ENCODE measurements around the gene CACNB2.

Gene CACNB2

DNA sequence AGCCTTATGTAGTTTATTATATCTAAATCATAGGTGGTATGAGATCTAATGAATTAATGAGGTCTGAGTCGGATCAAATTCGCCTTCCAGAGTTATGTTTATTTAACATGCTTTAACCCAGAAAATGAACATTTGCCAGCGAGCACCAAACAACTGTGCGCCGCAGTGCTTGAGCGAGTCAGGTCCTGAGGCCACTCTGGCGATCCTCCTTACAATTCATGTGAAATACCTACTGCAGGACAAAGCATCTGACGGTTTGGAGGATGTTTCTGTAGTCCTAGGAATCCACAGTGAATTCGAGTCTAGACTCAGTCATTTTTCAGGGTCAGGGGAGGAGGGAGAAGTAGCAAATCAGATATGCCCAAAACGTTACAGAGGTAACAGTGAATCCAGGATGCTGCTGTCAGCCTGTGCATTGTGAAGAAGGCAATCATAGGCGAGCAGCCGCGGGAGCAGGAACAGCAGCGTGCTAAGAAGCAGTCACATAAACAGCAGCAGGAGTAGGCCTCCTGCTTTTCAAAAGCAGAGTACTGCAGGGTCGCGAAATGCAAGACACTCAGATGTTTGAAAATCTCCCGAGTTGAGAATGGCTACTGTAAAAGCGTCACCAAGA lies 120.2 kb downstream of the CACNB2 start:
- TF ChIP-seq, protein P1, sequence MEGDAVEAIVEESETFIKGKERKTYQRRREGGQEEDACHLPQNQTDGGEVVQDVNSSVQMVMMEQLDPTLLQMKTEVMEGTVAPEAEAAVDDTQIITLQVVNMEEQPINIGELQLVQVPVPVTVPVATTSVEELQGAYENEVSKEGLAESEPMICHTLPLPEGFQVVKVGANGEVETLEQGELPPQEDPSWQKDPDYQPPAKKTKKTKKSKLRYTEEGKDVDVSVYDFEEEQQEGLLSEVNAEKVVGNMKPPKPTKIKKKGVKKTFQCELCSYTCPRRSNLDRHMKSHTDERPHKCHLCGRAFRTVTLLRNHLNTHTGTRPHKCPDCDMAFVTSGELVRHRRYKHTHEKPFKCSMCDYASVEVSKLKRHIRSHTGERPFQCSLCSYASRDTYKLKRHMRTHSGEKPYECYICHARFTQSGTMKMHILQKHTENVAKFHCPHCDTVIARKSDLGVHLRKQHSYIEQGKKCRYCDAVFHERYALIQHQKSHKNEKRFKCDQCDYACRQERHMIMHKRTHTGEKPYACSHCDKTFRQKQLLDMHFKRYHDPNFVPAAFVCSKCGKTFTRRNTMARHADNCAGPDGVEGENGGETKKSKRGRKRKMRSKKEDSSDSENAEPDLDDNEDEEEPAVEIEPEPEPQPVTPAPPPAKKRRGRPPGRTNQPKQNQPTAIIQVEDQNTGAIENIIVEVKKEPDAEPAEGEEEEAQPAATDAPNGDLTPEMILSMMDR (IDR thresholded peaks at IDR 0.05): no peak

DNA sequence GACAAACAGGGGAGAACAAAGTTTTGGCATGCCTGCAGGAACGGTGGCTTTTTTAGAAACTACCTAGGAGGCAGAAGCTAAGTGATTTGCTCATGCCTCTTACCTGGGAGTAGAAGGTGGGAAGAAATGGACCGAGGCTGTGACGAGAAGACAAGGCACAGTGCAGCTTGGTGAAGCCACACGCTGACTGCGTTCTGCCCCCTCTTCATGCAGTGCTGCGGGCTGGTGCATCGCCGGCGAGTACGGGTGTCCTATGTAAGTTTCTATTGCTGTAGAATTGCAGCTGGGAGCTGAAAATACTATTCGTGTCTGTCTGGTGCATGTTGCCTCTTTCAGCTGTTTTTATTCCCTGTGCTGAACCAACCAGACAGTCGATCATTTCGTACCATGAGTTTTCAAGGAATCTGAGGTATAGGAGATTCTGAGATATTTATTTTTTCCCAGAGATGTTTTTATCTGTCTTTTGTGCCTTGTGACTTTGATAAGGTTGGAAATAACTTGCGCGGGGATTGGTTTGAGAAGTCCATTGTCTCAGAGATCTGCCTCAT lies 120.9 kb downstream of the CACNB2 start:
- TF ChIP-seq, protein P1 (IDR thresholded peaks at IDR 0.05): no peak

DNA sequence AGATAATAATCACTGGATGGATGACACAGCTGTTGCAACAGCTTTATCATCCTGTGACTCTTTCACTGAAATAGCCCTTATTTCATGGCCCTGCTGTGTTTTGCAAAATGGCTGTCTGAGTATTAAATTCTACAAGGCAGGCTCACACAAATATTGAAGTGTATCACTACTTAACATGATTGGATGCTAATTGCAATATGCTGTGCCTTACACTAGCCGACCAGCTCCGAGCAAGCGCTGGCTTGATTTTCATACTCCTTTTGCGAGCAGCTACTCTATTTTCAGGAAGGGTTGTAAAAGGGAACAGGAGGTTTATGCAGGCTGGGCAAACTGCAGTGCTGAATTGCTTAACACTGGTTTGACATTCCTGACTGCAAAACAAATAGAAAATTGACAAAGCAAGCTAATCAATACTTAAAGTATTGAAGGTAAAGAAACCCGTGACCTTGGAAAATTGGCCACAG lies 121.6 kb downstream of the CACNB2 start:
- TF ChIP-seq, protein P1 (IDR thresholded peaks at IDR 0.05): no peak

DNA sequence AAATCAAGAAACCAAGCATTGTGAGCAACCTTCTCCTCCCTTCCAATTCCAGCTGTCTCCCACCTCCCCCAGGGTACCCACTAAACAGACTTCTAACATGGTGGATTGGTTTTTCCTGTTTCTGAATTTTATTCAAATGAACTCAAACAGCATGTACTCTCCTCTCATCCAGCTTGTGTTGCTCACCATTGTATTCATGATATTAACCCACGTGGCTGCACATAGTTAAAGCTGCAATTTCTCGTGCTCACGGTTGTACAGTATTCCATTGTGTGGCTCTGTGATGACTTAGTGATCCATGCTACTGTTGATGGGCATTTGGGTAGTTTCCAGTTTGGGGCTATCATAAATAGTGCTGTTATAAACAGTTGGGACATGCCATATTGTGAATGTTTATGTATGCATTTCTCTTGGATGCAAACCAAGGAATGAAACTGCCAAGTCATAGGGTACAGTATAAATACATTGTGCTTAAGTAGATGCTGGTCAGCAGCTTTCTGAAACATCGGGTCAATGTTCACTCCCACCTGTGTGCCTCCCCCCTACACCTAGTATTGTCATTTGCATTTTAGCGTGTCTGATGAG lies 124.3 kb downstream of the CACNB2 start:
- TF ChIP-seq, protein P1 (IDR thresholded peaks at IDR 0.05): no peak

DNA sequence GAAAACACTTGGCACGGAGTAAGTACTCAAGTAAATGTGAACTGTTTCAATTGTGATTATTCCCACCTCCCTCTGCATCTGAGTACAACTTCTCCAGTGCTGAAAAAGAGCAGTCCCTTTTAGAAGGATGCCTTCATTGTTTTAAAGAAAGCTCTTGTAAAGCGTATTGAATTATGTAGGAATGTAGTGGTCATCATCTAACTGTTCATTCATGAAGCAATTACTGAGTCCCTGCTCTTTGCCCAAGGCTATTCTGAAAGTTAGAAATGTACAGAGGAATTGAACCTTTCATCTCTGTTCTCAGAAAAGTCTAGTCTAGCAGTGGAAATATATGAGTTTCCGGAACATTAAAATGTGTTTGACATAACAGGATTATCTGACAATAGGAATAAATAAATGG lies 127.8 kb downstream of the CACNB2 start:
- TF ChIP-seq, protein P1 (IDR thresholded peaks at IDR 0.05): no peak

DNA sequence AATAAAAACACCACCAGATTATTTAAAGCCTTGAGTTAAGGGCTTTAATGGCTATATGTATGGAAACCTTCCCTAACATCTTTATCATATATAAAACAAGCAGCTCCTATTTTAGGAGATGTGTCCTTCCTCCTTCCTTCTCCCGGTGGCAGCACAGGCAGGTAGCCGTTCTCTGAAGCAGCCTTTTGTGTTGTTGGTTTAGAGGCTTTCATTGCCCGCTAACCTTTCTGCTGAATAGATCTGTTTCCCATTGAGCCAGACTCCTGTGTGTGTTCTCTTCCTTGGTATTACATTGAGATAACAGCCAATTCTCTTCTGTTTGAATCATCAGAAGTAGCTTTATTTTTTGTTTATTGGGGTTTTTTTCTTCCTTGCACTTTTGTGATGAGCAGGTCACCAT lies 131.3 kb downstream of the CACNB2 start:
- TF ChIP-seq, protein P1 (IDR thresholded peaks at IDR 0.05): no peak

DNA sequence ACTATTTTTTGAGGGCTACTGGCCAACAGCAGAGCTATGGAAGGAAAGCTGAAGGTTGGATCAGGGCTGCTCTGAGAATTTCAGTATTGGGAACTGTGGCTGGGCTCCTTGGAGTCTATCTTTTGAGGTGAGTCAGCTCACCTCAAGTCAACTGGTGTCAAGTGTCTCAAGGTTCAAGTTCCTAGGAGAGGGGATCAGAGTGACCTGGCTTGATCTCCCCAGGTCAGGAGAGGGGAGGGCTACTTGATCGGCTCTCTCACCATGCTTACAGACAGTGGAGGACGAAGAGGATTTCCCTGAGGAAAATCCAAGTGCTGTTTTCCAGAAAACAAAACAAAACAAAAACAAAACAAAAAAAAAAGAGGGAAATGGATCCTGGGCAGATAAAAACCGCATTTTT lies 132.8 kb downstream of the CACNB2 start:
- TF ChIP-seq, protein P1 (IDR thresholded peaks at IDR 0.05): no peak

Data from LNCAP (cell line).